Lower leg skin (tissue), 4 donors: ENCODE results near the gene LIN54. TPM values are rescaled to one million over a fixed set of nuclear protein-coding genes. Genes with fewer than 3 reads are reported as not detected.
"Not testable (repeated sequence)": the region's sequence is repeated elsewhere in the genome, so short reads cannot be mapped to it uniquely, and the experiment has no call there.

Source experiments
- DNase-seq, 2 donors: peaks; one replicate each; pipeline ENCODE4 v3.0.0-alpha.2; 2019; ENCODE audit warnings: low spot score in 2 of 2
- H3K4me3 ChIP-seq: fragments of 200-600 bp; sonication (generic); 2 replicates; pipeline ENCODE4 v1.5.1; 2017; ENCODE audit warnings: mild to moderate bottlenecking, low read depth; ENCODE audit not compliant: poor library complexity, severe bottlenecking
- CTCF ChIP-seq, 3 donors: fragments of 450-650 bp; IDR thresholded peaks; one replicate each; pipeline ENCODE4 v1.5.1; 2016; ENCODE audit warnings: antibody characterized with exemption in 3 of 3, mild to moderate bottlenecking in 3 of 3, moderate library complexity in 2 of 3
- POLR2A ChIP-seq, 2 donors: fragments of 450-650 bp; IDR thresholded peaks; one replicate each; pipeline ENCODE4 v1.6.1; 2016 to 2017; ENCODE audit warnings: antibody characterized with exemption in 2 of 2, mild to moderate bottlenecking in 1 of 2, moderate library complexity in 1 of 2
- WGBS, 2 donors: methylation state at CpG; one replicate each; pipeline ENCODE4 v1.1.5; 2018; 5-methylcytosine and 5-hydroxymethylcytosine counted together
- intact Hi-C: fragments of 100-400 bp; cut with DNase I; formaldehyde crosslinking; loops from one replicate; pipeline ENCODE4 v1.15.0; 2023; ENCODE audit warnings: low total_unique reads
- total RNA-seq, 4 donors: library from RNA; depleted of rRNA; stranded (reverse); fragments of >200 nt; gene quantifications; one replicate each; pipeline ENCODE4 v1.1.0, GENCODE V29; 2016

The LIN54 gene
- total RNA-seq, 4 donors from 2014 or later, result 16.9 to 25.3 (median 17.8) TPM

GRCh38 chr4:82921795-82922194, 88.8 kb downstream of the LIN54 start:
- intact Hi-C loops, result no loop called here

GRCh38 chr4:82919386-82919785, 91.2 kb downstream of the LIN54 start:
- TF ChIP-seq CTCF (IDR thresholded peaks at IDR 0.05), result no peak
- no peak for TF ChIP-seq POLR2A (IDR thresholded peaks at IDR 0.05)
- H3K4me3 ChIP-seq, result no peak overlapping the region
- WGBS, 2 donors, result 88 to 93% methylated on average over 2 of the region's 2 CpGs
- DNase-seq, result no peak
- intact Hi-C loops, result no loop called here

More at GRCh38 chr4:82921795-82922194, 88.8 kb downstream of the LIN54 start:
- TF ChIP-seq POLR2A (IDR thresholded peaks at IDR 0.05) (no peak), CTCF (IDR thresholded peaks at IDR 0.05) (no peak)
- no peak overlapping the region for H3K4me3 ChIP-seq
- no peak for DNase-seq

GRCh38 chr4:82918091-82918490, 92.5 kb downstream of the LIN54 start:
- no peak for DNase-seq
- TF ChIP-seq POLR2A (IDR thresholded peaks at IDR 0.05) (no peak), CTCF (IDR thresholded peaks at IDR 0.05) (no peak)
- intact Hi-C loops, result no loop called here
- H3K4me3 ChIP-seq, result no peak overlapping the region
- 87 to 89% methylated on average over 7 of the region's 7 CpGs for WGBS, 2 donors

GRCh38 chr4:82913968-82914367, 96.7 kb downstream of the LIN54 start:
- intact Hi-C loops, DNase-seq, H3K4me3 ChIP-seq: not testable (repeated sequence)
- 93 to 97% methylated on average over 2 of the region's 2 CpGs for WGBS, 2 donors

- no peak for TF ChIP-seq CTCF (IDR thresholded peaks at IDR 0.05)
- TF ChIP-seq POLR2A (IDR thresholded peaks at IDR 0.05), result no peak
- intact Hi-C loops, result no loop called here
- DNase-seq, result no peak
- H3K4me3 ChIP-seq, result no peak overlapping the region
- 48 to 49% methylated on average over 2 of the region's 2 CpGs for WGBS, 2 donors
These were observed 97.3 kb downstream of the LIN54 start for GRCh38 chr4:82913305-82913704.

- WGBS, 2 donors, result 68 to 78% methylated on average over 1 of the region's 1 CpG
- DNase-seq, result no peak
- TF ChIP-seq POLR2A (IDR thresholded peaks at IDR 0.05), result no peak
- no peak for TF ChIP-seq CTCF (IDR thresholded peaks at IDR 0.05)
- intact Hi-C loops, result no loop called here
- no peak overlapping the region for H3K4me3 ChIP-seq
These were observed 101.3 kb downstream of the LIN54 start for GRCh38 chr4:82909326-82909725.
